Activated T-cell treated with anti-CD3 and anti-CD28 coated beads, Interleukin-2, amount 50 U/mL, for 48 hours (primary cell): ENCODE results near the gene PCGF3.
"Not testable (repeated sequence)": the region's sequence is repeated elsewhere in the genome, so short reads cannot be mapped to it uniquely, and the experiment has no call there.

ENCODE experiments used
- DNase-seq, 2 experiments: peaks; one replicate each; pipeline ENCODE4 v3.0.0-alpha.2; 2020

The PCGF3 gene

GRCh38 chr4:725391-726234 is 20.0 kb downstream of the PCGF3 start:
- DNase-seq: no peak

GRCh38 chr4:726235-726787 is 20.7 kb downstream of the PCGF3 start:
- DNase-seq: no peak

- DNase-seq: no peak
These were observed 21.2 kb downstream of the PCGF3 start for GRCh38 chr4:726838-727237.

- DNase-seq: no peak
These were observed 21.9 kb downstream of the PCGF3 start for GRCh38 chr4:727576-727975.

- DNase-seq: no peak
These were observed 24.0 kb downstream of the PCGF3 start for GRCh38 chr4:729336-730315.

- DNase-seq: no peak
These were observed 24.9 kb downstream of the PCGF3 start for GRCh38 chr4:730511-730910.

- not testable (repeated sequence) for DNase-seq
These were observed 25.6 kb downstream of the PCGF3 start for GRCh38 chr4:730946-731904.

GRCh38 chr4:731954-732353 is 26.3 kb downstream of the PCGF3 start:
- not testable (repeated sequence) for DNase-seq

GRCh38 chr4:732486-732885 is 26.9 kb downstream of the PCGF3 start:
- no peak for DNase-seq

- DNase-seq: no peak
These were observed 27.4 kb downstream of the PCGF3 start for GRCh38 chr4:732911-733630.

- no peak for DNase-seq
These were observed 28.0 kb downstream of the PCGF3 start for GRCh38 chr4:733631-733980.

- no peak for DNase-seq
These were observed 28.4 kb downstream of the PCGF3 start for GRCh38 chr4:734075-734474.

- no peak for DNase-seq
These were observed 29.3 kb downstream of the PCGF3 start for GRCh38 chr4:734951-735350.

GRCh38 chr4:735583-735982 is 30.0 kb downstream of the PCGF3 start:
- no peak for DNase-seq

- DNase-seq: not testable (repeated sequence)
These were observed 30.9 kb downstream of the PCGF3 start for GRCh38 chr4:736561-736960.

GRCh38 chr4:738781-739280 is 33.2 kb downstream of the PCGF3 start:
- DNase-seq: no peak

GRCh38 chr4:739569-739968 is 33.9 kb downstream of the PCGF3 start:
- no peak for DNase-seq

GRCh38 chr4:740011-740410 is 34.4 kb downstream of the PCGF3 start:
- DNase-seq: no peak

GRCh38 chr4:740656-741282 is 35.1 kb downstream of the PCGF3 start:
- DNase-seq: no peak

GRCh38 chr4:742096-742741 is 36.6 kb downstream of the PCGF3 start:
- DNase-seq: no peak
